GM18499 (cell line): ENCODE measurements around the gene CAMLG.

Experiments
- ATAC-seq: cut with Tn5 transposase; IDR thresholded peaks from one replicate; pipeline ENCODE4 v1.9.1; 2021; ENCODE audit warnings: moderate number of reproducible peaks; ENCODE audit not compliant: insufficient read depth, unreplicated experiment

CAMLG gene

DNA sequence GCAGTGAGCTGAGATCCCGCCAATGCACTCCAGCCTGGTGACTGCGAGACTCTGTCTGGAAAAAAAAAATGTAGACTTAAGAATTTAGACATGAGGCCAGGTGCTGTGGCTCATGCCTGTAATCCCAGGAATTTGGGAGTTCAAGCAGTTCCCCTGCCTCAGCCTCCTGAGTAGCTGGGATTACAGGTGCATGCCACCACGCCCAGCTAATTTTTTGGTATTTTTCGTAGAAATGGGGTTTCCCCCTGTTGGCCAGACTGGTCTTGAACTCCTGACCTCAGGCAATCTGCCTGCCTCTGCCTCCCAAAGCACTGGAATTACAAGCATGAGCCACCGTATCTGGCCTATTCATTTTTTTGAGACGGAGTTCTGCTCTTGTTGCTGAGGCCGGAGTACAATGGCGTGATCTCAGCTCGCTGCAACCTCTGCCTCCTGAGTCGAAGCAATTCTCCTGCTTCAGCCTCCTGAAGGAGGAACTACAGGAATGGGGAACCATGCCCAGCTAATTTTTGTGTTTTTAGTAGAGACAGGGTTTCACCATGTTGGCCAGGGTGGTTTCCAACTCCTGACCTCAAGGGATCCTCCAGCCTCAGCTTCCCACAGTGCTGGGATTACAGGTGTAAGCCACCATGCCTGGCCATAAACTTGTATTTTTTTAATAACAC is 34.2 kb downstream of the CAMLG start:
- no peak for ATAC-seq

DNA sequence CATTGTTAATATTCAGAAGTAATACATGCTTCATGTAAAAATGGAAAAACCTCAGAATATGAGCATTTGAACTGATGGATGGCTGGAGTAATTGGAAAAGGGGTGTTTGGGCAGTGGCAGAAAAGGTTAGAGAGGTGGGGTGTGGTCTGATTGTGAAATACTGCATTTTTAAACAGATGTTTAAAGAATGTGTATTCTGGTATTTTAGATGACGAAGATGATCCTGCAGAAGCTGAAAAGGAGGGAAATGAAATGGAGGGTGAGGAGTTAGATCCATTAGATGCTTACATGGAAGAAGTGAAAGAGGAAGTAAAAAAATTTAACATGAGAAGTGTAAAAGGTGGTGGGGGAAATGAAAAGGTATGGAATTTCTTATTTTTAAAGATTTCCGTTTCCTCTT is 39.0 kb downstream of the CAMLG start:
- no peak for ATAC-seq

DNA sequence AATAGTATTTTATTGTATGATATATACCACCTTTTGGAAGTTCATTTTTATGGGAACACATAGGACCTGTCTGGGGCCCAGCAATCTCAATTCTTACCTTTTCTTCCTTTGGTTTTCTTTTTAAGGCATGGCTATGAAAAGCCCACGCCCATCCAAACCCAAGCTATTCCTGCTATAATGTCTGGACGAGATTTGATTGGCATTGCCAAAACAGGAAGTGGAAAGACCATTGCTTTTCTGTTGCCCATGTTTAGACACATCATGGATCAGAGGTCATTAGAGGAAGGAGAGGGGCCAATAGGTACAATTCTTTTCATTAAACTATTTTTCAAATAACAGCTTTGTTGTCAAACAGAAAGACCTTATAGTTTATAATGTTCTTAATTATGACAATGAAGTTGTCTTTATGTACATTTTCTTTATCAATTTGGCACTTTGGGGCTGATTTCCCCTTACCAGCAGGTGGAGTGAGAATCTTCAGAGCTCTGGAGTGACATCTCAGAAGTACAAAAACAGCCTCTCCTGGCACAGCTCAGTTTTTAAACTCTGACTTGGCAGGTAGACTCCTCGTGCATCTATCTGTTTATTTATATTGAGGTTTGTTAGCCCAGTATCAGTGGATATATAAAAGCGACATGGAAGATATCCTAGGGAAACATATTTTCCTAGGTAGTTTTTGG is 46.0 kb downstream of the CAMLG start:
- no peak for ATAC-seq

DNA sequence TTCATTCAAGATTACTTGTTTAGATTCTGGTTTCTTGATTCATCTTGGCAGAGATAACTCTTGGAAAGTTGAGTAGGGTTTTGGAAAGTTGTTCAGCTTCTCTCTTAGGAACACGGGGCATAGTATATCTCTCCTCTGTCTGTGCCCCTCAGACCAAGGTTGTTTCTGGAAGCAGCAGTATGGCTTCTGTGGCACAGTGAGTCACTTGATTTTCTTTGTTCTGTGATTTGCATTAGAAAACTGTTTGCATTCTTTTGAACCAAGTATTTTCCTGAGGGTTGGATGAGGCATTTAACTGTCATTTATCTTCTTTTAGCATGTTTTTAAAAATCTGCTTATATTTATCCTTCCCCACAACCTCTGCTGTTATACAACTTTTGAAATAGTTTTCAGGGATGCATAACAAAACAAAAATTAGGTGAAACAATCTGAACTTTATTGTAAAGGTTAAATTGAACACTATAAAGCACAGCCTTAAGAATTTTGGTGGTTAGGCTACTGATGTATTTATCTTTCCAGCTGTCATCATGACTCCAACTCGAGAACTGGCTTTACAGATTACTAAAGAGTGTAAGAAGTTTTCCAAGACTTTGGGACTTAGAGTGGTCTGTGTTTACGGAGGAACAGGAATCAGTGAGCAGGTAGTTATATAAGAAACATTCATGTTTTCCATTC is 46.7 kb downstream of the CAMLG start:
- ATAC-seq = no peak

DNA sequence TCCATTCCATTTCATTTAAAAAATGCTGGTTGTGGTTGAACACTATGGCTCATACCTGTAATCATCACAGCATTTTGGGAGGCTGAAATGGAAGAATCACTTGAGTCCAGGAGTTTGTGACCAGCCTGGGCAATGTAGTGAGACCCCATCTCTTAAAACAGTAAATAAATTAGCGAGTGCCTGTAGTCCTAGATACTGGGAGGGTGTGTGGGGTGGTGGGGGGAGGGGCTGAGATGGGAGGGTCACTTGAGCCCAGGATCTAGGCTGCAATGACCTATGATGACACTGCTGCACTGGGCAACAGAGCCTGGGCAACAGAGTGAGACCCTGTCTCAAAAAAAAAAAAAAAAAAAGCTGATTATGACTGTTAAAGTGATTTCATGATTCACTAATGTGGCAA is 49.3 kb downstream of the CAMLG start:
- ATAC-seq = no peak

DNA sequence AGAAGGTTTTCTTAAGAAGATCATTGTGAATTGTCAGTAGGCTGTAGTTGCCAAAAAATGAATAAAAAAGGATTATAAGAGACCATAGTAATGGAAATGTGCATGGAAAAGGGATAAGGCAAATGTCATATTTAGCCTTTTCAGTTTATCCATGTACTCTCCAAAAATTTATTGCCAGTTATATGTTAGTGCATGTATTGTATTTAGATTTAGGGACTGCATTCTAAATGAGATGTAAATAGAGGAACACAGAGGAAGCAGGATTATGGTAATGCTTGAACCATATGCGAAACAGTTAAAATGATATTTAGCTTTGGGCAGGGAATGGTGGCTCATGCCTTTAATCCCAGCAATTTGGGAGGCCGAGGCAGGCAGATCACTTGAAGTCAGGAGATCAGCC is 53.2 kb downstream of the CAMLG start:
- no peak for ATAC-seq

DNA sequence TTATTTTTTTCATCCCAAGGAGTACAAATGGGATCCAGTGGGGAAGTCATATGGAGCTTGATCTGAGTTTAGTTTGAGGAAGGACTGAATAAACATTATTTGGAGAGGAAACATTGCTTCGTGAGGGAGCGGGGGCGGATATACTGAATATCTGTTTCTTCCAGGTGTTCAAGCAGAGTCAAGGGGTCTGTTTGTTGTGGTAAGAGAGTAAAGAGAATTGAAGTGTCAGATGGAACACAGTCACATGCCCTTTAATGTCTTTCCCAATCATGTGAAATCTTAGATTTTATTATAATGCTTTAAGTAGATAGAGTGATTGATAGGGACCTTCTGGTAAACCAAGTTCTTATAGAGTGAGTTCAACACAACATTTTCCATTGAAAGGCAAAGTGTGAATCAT is 53.9 kb downstream of the CAMLG start:
- ATAC-seq = no peak

DNA sequence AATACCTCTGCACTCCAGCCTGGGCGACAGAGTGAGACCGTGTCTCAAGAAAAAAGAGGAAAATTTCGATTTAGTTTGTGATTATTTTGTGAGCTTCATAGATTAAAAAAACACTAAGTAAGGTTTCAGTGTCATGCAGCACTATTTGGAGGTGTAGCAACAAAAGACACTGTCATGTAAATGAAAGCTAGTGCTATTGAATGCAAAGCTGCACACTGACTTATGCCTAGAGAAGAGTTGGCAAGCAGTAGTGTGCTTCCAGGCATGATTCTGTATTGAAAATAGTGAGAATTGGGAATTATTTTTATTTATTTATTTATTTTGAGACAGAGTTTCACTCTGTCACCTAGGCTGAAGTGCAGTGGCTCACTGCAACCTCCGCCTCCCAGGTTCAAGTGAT is 54.8 kb downstream of the CAMLG start:
- ATAC-seq = no peak

DNA sequence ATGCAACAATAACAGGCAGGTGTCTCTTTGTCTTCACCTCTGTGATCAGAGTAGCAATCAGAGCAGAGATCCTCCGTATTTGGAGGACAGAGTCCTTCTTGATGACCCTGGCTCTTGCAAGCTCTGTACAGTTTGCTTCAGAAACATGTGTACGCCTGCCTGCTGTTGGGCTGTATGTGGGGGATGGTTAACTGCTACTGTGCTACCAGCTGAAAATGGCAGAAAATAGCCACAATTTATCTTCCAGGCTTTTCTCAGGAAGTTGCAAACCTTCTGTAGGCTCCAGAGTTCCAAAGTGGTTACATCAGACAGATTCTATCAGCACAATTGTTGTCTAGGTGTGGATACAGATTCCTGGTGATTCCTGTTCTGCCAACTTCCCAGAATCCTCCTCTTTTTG is 55.7 kb downstream of the CAMLG start:
- ATAC-seq = no peak

DNA sequence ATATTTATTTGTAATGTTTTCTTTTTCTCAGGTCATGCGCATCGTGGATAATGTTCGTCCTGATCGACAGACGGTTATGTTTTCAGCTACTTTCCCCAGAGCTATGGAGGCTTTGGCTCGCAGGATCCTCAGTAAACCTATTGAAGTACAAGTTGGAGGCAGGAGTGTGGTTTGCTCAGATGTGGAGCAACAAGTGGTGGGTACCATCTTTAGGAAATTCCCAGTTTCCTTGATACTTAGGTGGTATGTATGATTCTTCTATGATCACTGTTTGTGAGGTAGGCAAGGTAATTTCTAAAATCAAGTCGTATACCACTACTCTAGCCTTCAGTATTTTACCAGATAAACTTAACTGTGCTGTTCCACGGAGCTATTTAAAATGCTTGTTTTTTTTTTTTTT is 56.5 kb downstream of the CAMLG start:
- ATAC-seq = no peak

DNA sequence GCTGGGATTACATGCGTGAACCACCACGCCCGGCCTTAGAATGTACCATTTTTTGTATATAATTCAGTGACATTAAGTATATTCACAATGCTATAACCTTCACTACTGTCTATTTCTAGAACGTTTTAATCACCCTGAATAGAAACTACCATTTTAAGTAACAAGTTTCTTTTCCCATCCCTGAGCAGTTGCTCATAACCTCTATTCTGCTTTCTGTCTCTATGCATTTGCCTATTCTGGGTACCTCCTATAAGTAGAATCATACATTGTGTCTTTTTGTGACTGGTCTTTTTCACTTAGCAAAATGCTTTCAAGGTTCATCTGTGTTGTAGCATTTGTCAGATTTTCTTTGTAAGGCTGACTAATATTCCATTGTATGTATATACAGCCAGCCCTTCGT is 60.1 kb downstream of the CAMLG start:
- no peak for ATAC-seq
